OCI-LY7 (cell line): ENCODE data around the gene LPCAT3. TPM values are rescaled to one million over a fixed set of nuclear protein-coding genes. Genes with fewer than 3 reads are reported as not detected.
A peak's percentile ranks its signal among the peaks of the same experiment; 100 is the strongest.

Experiments
- BruUV-seq: library from RNA; stranded (reverse); fragments of 400-500 nt; replicated peaks from 2 replicates; lab custom pipeline; 2021; lab: Mats Ljungman, UMichigan
- CTCF ChIA-PET: fragments of 300-600 bp; sonication (Branson Sonifier 250); formaldehyde crosslinking; loops from one replicate; lab custom pipeline; 2022; ENCODE audit warnings: antibody characterized with exemption; ENCODE audit not compliant: unreplicated experiment; lab: Charles Lee
- POLR2A ChIA-PET: fragments of 300-600 bp; sonication (Branson Sonifier 250); formaldehyde crosslinking; loops from one replicate; lab custom pipeline; 2022; ENCODE audit warnings: antibody characterized with exemption; lab: Charles Lee
- DNase-seq: peaks from one replicate; pipeline ENCODE4 v3.0.0-alpha.2; 2015; ENCODE audit warnings: low spot score
- H2AFZ ChIP-seq: fragments of 200-600 bp; sonication (generic), shearing (Covaris generic); 2 replicates; pipeline ENCODE4 v1.6.1; 2014; ENCODE audit warnings: mild to moderate bottlenecking, antibody characterized with exemption, low read length, moderate library complexity
- H3K27ac ChIP-seq: fragments of 200-600 bp; sonication (generic); 2 replicates; pipeline ENCODE4 v1.5.1; 2014; ENCODE audit warnings: mixed run types, low read depth, mild to moderate bottlenecking, moderate library complexity, low read length, inconsistent platforms; ENCODE audit not compliant: poor library complexity, severe bottlenecking
- H3K36me3 ChIP-seq: fragments of 200-600 bp; sonication (generic); 2 replicates; pipeline ENCODE4 v1.6.1; 2014; ENCODE audit warnings: mild to moderate bottlenecking, antibody characterized with exemption, low read length, moderate library complexity, mixed read lengths; ENCODE audit not compliant: insufficient read depth
- H3K4me1 ChIP-seq: fragments of 200-600 bp; sonication (generic); 2 replicates; pipeline ENCODE4 v1.5.1; 2014; ENCODE audit warnings: mild to moderate bottlenecking, low read length; ENCODE audit not compliant: insufficient read depth, poor library complexity, severe bottlenecking
- H3K4me2 ChIP-seq: fragments of 200-600 bp; sonication (generic); 2 replicates; pipeline ENCODE4 v1.6.1; 2014; ENCODE audit warnings: mild to moderate bottlenecking, low read length
- H3K4me3 ChIP-seq: fragments of 200-600 bp; sonication (generic); 2 replicates; pipeline ENCODE4 v1.5.1; 2014; ENCODE audit warnings: mild to moderate bottlenecking, low read depth, low read length; ENCODE audit not compliant: poor library complexity, severe bottlenecking
- H3K79me2 ChIP-seq: fragments of 200-600 bp; sonication (generic); 2 replicates; pipeline ENCODE4 v1.6.1; 2016; ENCODE audit warnings: low read depth, mild to moderate bottlenecking, low read length, moderate library complexity, mixed read lengths; ENCODE audit not compliant: insufficient read depth
- H3K9me2 ChIP-seq: fragments of 200-600 bp; sonication (generic); 2 replicates; pipeline ENCODE4 v1.6.1; 2016; ENCODE audit warnings: mild to moderate bottlenecking, low read length, mixed read lengths; ENCODE audit not compliant: insufficient read depth
- H3K9me3 ChIP-seq: fragments of 200-600 bp; sonication (generic); 2 replicates; pipeline ENCODE4 v1.6.1; 2014; ENCODE audit warnings: mild to moderate bottlenecking, mixed run types, low read length, mixed read lengths
- H4K20me1 ChIP-seq: fragments of 200-600 bp; sonication (generic); 2 replicates; pipeline ENCODE4 v1.6.1; 2014; ENCODE audit warnings: mild to moderate bottlenecking, antibody characterized with exemption, low read length, moderate library complexity, mixed read lengths; ENCODE audit not compliant: insufficient read depth
- CTCF ChIP-seq: fragments of 200-600 bp; sonication (generic); conservative IDR thresholded peaks from 2 replicates; pipeline ENCODE4 v1.5.1; 2014; ENCODE audit warnings: mild to moderate bottlenecking, antibody characterized with exemption, low read length, moderate library complexity, mixed read lengths
- EZH2phosphoT487 ChIP-seq: fragments of 200-600 bp; sonication (generic); IDR thresholded peaks from 2 replicates; pipeline ENCODE4 v1.6.1; 2018; ENCODE audit warnings: low read depth, borderline replicate concordance, mild to moderate bottlenecking, mixed run types, antibody characterized with exemption, low read length, moderate library complexity, mixed read lengths
- intact Hi-C: fragments of 100-400 bp; cut with micrococcal nuclease; formaldehyde crosslinking; loops from one replicate; pipeline ENCODE4 v1.10.0; 2022; ENCODE audit not compliant: unreplicated experiment
- total RNA-seq, 2 experiments: library from RNA; depleted of rRNA in 1 of 2; stranded (reverse); fragments of >200 nt in 1 of 2; shearing (Covaris generic) in 1 of 2; gene quantifications; 2 replicates each; pipeline ENCODE4 v1.2.3, GENCODE V29; 2014 to 2022

Gene LPCAT3
- total RNA-seq, 2 experiments from 2014 or later, result 17.4 to 29.7 TPM

- Histone ChIP-seq H3K4me2 (peak overlapping the region; percentile 89), H3K36me3 (no peaks in the 10 kb centered on the region), H4K20me1 (no peaks in the 10 kb centered on the region), H3K79me2 (peaks cover 9% of the 10 kb centered on the region; the same call in 1 of the 2 replicates), H3K9me3 (no peaks in the 10 kb centered on the region), H3K27ac (peak overlapping the region; percentile 96), H3K9me2 (no peaks in the 10 kb centered on the region), H3K4me3 (peak overlapping the region; percentile 73), H3K4me1 (peaks cover 63% of the 10 kb centered on the region), H2AFZ (peak overlapping the region; percentile 25; the same call in 1 of the 2 replicates)
- no TSS peak for BruUV-seq
- peak; percentile 80 for DNase-seq
- ChIA-PET POLR2A (interaction anchor here (1.0 to 5.6 kb wide), 10 partner anchors 8 to 73 kb away, joined by 3 to 155 read pairs (median 5); partner anchors contain the start of genes LPCAT3 and SPSB2), CTCF (interaction anchor here (6.0 kb wide), 1 partner anchor 14 kb away, joined by 110 read pairs; no protein-coding TSS in a partner anchor)
- intact Hi-C loops, result no loop called here
- TF ChIP-seq EZH2phosphoT487 (no peak), CTCF (no peak)
Observed at GRCh38 chr12:6946033-6946919, 72.0 kb downstream of the LPCAT3 start.

GRCh38 chr12:6945613-6946012, 72.7 kb downstream of the LPCAT3 start:
- Histone ChIP-seq H3K4me3 (peak overlapping the region; percentile 73), H3K9me3 (no peaks in the 10 kb centered on the region), H4K20me1 (no peaks in the 10 kb centered on the region), H3K79me2 (peaks cover 9% of the 10 kb centered on the region; the same call in 1 of the 2 replicates), H3K9me2 (no peaks in the 10 kb centered on the region), H3K4me2 (peak overlapping the region; percentile 89), H3K36me3 (no peaks in the 10 kb centered on the region), H3K27ac (peak overlapping the region; percentile 96), H3K4me1 (peaks cover 57% of the 10 kb centered on the region), H2AFZ (no peak overlapping the region; the same call in 1 of the 2 replicates)
- ChIA-PET POLR2A (interaction anchor here (0.6 to 5.6 kb wide), 11 partner anchors 8 to 162 kb away, joined by 3 to 155 read pairs (median 8); partner anchors contain the start of genes C1RL, CDCA3 and SPSB2), CTCF (interaction anchor here (1.2 to 6.0 kb wide), 2 partner anchors 15 to 22 kb away, joined by 3 to 110 read pairs; no protein-coding TSS in a partner anchor)
- DNase-seq, result peak; percentile 49
- no peak for TF ChIP-seq EZH2phosphoT487
- TF ChIP-seq CTCF, result no peak
- intact Hi-C loops, result loop anchor here (2.0 kb wide), 1 partner anchor 163 kb away; the partner anchor contains the start of gene C1RL
- no TSS peak for BruUV-seq
